Endodermal cell (in vitro differentiated cells): ENCODE results near the gene CEP57L1. TPM values are rescaled to one million over a fixed set of nuclear protein-coding genes. Genes with fewer than 3 reads are reported as not detected.

ENCODE experiments used
- DNase-seq: peaks from one replicate; pipeline ENCODE4 v3.0.0-alpha.2; 2017
- H3K27ac ChIP-seq: 2 replicates; pipeline ENCODE4 v1.5.1; 2013; ENCODE audit warnings: mild to moderate bottlenecking, low read depth, low read length, moderate library complexity
- H3K27me3 ChIP-seq: 2 replicates; pipeline ENCODE4 v1.6.1; 2013; ENCODE audit warnings: mild to moderate bottlenecking, low read length, moderate library complexity; ENCODE audit not compliant: insufficient read depth, control insufficient read depth, poor library complexity, severe bottlenecking
- H3K36me3 ChIP-seq: 2 replicates; pipeline ENCODE4 v1.7.0; 2013; ENCODE audit warnings: mild to moderate bottlenecking, low read length, moderate library complexity; ENCODE audit not compliant: control insufficient read depth, insufficient read depth
- H3K4me1 ChIP-seq: one replicate; pipeline ENCODE4 v1.7.0; 2013; ENCODE audit warnings: low read length; ENCODE audit not compliant: control insufficient read depth, insufficient read depth
- H3K4me3 ChIP-seq: 2 replicates; pipeline ENCODE4 v1.5.1; 2013; ENCODE audit warnings: mild to moderate bottlenecking, low read length, moderate library complexity
- H3K9ac ChIP-seq: 2 replicates; pipeline ENCODE4 v1.6.1; 2013; ENCODE audit warnings: mild to moderate bottlenecking, low read length, moderate library complexity; ENCODE audit not compliant: poor library complexity, severe bottlenecking; ENCODE audit errors: extremely low read depth
- H3K9me3 ChIP-seq: 2 replicates; pipeline ENCODE4 v1.6.1; 2013; ENCODE audit warnings: mild to moderate bottlenecking, low read length, moderate library complexity; ENCODE audit not compliant: control insufficient read depth
- H3K27ac Mint-ChIP-seq: 2 replicates; pipeline ENCODE4 v1.8.0; 2020; ENCODE audit warnings: mixed read lengths
- H3K27me3 Mint-ChIP-seq: 2 replicates; pipeline ENCODE4 v1.8.0; 2021; ENCODE audit warnings: mild to moderate bottlenecking, mixed read lengths; ENCODE audit not compliant: insufficient read depth
- H3K36me3 Mint-ChIP-seq: 2 replicates; pipeline ENCODE4 v1.8.0; 2020; ENCODE audit warnings: low read depth, mixed read lengths
- H3K4me1 Mint-ChIP-seq: 2 replicates; pipeline ENCODE4 v1.8.0; 2020; ENCODE audit warnings: mixed read lengths
- H3K4me3 Mint-ChIP-seq: 2 replicates; pipeline ENCODE4 v1.8.0; 2020; ENCODE audit warnings: mild to moderate bottlenecking, moderate library complexity, mixed read lengths
- H3K9me3 Mint-ChIP-seq: 2 replicates; pipeline ENCODE4 v1.8.0; 2020; ENCODE audit warnings: mild to moderate bottlenecking, mixed read lengths
- WGBS, 2 experiments: methylation state at CpG; one replicate each; pipeline versions ENCODE4 v1.1.5 to v1.1.7; 2013; ENCODE audit warnings: missing lambda C conversion rate in 2 of 2, mixed read lengths in 1 of 2; ENCODE audit not compliant: insufficient coverage in 1 of 2, insufficient read length in 1 of 2; 5-methylcytosine and 5-hydroxymethylcytosine counted together
- total RNA-seq, 2 donors: library from RNA; stranded (reverse); fragmentation: NEBNext Ultra II Directional in 1 of 2; extraction: Animal tissue kit (Norgen Biotek cat#: 25700) in 1 of 2; gene quantifications; 2 replicates in 1 of 2; 3 replicates in 1 of 2; pipeline ENCODE4 v1.2.1, GENCODE V29; 2021
- TF ChIP-seq, protein P1 (sequence below): fragments of 200-600 bp; sonication (generic); conservative IDR thresholded peaks from 2 replicates; pipeline ENCODE4 v1.5.0; 2021; ENCODE audit warnings: antibody characterized with exemption, mild to moderate bottlenecking

The CEP57L1 gene
- total RNA-seq, 2 donors from 2014 or later, result 8.4 to 17.6 TPM

DNA sequence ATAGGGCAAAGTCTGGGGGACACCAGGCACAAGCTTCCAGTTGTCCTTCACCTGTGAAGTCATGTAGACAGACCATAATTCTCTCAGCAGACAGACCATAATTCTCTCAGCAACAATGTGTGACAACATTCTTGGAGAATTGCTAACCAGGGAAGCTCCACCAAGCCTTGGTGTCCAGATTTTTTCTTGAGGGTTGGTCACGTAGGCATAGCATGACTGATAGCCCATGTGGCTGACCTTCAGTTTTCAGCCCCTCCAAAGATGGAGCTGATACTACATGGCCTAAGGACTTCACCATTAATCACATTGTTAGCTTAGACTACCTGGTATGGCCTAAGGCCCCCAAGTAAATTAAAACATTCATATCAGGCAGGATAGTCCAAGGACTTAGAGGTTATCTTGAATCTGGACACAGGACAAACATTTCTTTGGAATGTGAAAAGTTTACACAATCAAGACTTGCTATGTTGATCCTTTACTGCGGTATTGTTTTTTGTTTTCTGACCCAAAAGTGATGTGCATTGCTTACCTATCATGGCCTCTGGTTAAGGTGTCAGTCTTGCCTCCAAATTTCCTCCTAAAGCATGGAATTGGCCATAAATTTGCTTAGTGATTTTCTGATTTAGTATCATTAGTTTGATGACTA lies 76.9 kb downstream of the CEP57L1 start:
- WGBS, 2 experiments, result 91 to 96% methylated on average over 2 of the region's 2 CpGs
- no peaks in the 10 kb centered on the region for H3K9me3 Mint-ChIP-seq
- TF ChIP-seq, protein P1, sequence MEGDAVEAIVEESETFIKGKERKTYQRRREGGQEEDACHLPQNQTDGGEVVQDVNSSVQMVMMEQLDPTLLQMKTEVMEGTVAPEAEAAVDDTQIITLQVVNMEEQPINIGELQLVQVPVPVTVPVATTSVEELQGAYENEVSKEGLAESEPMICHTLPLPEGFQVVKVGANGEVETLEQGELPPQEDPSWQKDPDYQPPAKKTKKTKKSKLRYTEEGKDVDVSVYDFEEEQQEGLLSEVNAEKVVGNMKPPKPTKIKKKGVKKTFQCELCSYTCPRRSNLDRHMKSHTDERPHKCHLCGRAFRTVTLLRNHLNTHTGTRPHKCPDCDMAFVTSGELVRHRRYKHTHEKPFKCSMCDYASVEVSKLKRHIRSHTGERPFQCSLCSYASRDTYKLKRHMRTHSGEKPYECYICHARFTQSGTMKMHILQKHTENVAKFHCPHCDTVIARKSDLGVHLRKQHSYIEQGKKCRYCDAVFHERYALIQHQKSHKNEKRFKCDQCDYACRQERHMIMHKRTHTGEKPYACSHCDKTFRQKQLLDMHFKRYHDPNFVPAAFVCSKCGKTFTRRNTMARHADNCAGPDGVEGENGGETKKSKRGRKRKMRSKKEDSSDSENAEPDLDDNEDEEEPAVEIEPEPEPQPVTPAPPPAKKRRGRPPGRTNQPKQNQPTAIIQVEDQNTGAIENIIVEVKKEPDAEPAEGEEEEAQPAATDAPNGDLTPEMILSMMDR, result no peak

GRCh38 chr6:109174916-109175315 lies 79.6 kb downstream of the CEP57L1 start:
- Histone ChIP-seq H3K9me3 (no peaks in the 10 kb centered on the region), H3K27me3 (no peaks in the 10 kb centered on the region), H3K27ac (no peak overlapping the region), H3K4me3 (no peak overlapping the region), H3K9ac (no peak overlapping the region), H3K4me1 (no peaks in the 10 kb centered on the region), H3K36me3 (no peaks in the 10 kb centered on the region)
- Mint-ChIP-seq H3K27ac (no peak overlapping the region), H3K27me3 (no peaks in the 10 kb centered on the region), H3K4me1 (no peaks in the 10 kb centered on the region), H3K9me3 (no peaks in the 10 kb centered on the region), H3K36me3 (no peaks in the 10 kb centered on the region), H3K4me3 (no peak overlapping the region)
- DNase-seq, result no peak
- TF ChIP-seq, protein P1, result no peak
- WGBS, 2 experiments, result 91% methylated on average over 2 of the region's 2 CpGs; no CpG with 5 or more reads in 1 of the 2 experiments

More for the DNA sequence above, 76.9 kb downstream of the CEP57L1 start:
- H3K36me3 ChIP-seq, result no peaks in the 10 kb centered on the region
- Mint-ChIP-seq H3K36me3 (no peaks in the 10 kb centered on the region), H3K27me3 (no peaks in the 10 kb centered on the region), H3K4me1 (no peaks in the 10 kb centered on the region), H3K4me3 (no peak overlapping the region), H3K27ac (no peak overlapping the region)
- no peaks in the 10 kb centered on the region for H3K4me1 ChIP-seq
- no peaks in the 10 kb centered on the region for H3K27me3 ChIP-seq
- H3K9me3 ChIP-seq, result no peaks in the 10 kb centered on the region
- no peak overlapping the region for H3K9ac ChIP-seq
- H3K27ac ChIP-seq, result no peak overlapping the region
- H3K4me3 ChIP-seq, result no peak overlapping the region
- DNase-seq, result no peak

GRCh38 chr6:109178921-109179320 lies 83.6 kb downstream of the CEP57L1 start:
- no peaks in the 10 kb centered on the region for H3K9me3 ChIP-seq
- Mint-ChIP-seq H3K36me3 (no peaks in the 10 kb centered on the region), H3K27ac (no peak overlapping the region), H3K27me3 (peaks cover 3% of the 10 kb centered on the region), H3K4me3 (no peak overlapping the region), H3K9me3 (no peaks in the 10 kb centered on the region), H3K4me1 (peaks cover 18% of the 10 kb centered on the region)
- H3K27ac ChIP-seq, result no peak overlapping the region
- H3K27me3 ChIP-seq, result no peaks in the 10 kb centered on the region
- 0% methylated on average over 1 of the region's 1 CpG; no CpG with 5 or more reads in 1 of the 2 experiments for WGBS, 2 experiments
- no peaks in the 10 kb centered on the region for H3K36me3 ChIP-seq
- DNase-seq, result no peak
- peaks cover 2% of the 10 kb centered on the region for H3K4me1 ChIP-seq
- TF ChIP-seq, protein P1, result no peak
- no peak overlapping the region for H3K9ac ChIP-seq
- H3K4me3 ChIP-seq, result no peak overlapping the region
